ENCODE data around the gene TMEM170A.

The TMEM170A gene

DNA sequence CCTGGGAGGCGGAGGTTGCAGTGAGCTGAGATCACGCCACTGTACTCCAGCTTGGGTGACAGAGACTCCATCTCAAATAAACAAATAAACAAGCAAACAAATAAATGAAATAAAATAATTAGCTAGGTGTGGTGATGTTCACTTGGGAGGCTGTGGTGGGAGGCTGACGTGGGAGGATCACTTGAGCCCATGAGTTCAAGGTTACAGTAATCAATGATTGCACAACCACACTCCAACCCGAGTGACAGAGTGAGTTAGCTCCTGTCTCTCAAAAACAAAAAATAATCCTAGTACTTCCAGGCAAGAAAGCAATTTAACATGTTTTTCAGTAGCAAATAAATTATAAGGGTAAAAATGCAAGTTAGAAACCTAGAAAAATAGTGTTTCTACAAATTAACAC lies 57.5 kb downstream of the TMEM170A start:
- no peak overlapping the region for H3K27ac ChIP-seq
- DNase-seq (ENCODE audit: low spot score): no peak
- TF ChIP-seq, protein P1, sequence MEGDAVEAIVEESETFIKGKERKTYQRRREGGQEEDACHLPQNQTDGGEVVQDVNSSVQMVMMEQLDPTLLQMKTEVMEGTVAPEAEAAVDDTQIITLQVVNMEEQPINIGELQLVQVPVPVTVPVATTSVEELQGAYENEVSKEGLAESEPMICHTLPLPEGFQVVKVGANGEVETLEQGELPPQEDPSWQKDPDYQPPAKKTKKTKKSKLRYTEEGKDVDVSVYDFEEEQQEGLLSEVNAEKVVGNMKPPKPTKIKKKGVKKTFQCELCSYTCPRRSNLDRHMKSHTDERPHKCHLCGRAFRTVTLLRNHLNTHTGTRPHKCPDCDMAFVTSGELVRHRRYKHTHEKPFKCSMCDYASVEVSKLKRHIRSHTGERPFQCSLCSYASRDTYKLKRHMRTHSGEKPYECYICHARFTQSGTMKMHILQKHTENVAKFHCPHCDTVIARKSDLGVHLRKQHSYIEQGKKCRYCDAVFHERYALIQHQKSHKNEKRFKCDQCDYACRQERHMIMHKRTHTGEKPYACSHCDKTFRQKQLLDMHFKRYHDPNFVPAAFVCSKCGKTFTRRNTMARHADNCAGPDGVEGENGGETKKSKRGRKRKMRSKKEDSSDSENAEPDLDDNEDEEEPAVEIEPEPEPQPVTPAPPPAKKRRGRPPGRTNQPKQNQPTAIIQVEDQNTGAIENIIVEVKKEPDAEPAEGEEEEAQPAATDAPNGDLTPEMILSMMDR (IDR thresholded peaks at IDR 0.05): no peak
- H3K4me3 ChIP-seq: no peak overlapping the region

DNA sequence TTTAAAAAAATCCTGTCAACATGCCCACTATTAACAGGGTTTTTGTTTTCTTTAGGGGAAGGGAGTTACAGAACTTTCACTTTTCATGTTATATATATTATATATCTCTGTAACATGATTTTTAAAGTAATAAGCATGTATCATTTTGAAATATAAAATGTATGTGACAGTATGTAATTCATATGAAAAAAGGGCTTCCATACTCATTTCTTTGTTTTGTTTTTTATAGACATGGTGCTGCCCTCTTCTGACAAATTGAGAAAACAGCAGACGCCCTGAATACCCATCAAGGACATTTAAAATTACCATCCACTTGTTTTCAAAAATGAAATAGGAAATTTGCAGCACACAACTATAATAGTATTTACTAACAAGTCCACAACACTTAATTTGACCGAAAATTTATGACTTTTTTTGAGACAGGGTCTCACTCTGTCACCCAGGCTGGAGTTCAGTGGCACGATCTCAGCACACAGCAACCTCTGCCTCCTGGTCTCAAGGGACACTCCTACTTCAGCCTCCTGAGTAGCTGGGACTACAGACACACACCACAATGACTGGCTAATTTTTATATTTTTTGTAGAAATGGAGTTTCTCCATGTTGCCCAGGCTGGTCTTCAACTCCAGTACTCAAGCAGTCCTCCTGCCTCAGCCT lies 61.5 kb downstream of the TMEM170A start:
- TF ChIP-seq, protein P1 (IDR thresholded peaks at IDR 0.05): peak; percentile 43
- no peak for DNase-seq (ENCODE audit: low spot score)
- peak overlapping the region; percentile 33 to 88 for H3K27ac ChIP-seq

DNA sequence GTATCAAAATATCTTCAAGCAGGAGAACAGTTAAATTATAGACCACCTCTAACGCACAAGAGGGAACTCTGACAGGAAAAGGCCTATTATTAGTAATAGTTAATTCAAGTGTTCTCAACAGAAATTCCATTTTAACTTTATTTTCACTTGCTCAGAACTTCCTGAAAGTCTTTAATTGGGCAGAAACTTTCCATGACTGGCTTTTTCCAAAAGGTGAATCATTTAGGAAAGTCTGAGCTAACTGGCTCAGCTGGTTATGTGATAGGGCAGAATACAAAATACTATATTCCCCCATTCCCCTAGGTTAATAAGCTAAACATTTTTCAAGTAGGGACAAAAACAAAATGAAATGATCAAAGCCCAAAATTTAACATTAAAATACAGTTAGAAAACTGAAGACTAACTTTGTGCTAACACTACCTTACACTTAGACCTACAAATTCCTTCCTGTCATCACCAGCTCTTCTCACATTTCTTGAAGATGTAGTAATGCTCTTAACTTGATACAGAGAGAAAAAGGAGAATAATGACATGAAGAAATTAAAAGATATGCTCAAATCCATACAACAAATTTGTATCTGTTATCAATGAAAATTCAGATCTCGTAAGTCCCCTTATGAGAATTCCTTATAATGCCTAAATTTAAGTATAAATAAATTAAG lies 62.2 kb downstream of the TMEM170A start:
- TF ChIP-seq, protein P1 (IDR thresholded peaks at IDR 0.05): no peak
- Histone ChIP-seq H3K4me3 (no peak overlapping the region), H3K27ac (peak overlapping the region; percentile 79 to 88)
- DNase-seq (ENCODE audit: low spot score): no peak

More for the DNA sequence above, 61.5 kb downstream of the TMEM170A start:
- H3K4me3 ChIP-seq: no peak overlapping the region

DNA sequence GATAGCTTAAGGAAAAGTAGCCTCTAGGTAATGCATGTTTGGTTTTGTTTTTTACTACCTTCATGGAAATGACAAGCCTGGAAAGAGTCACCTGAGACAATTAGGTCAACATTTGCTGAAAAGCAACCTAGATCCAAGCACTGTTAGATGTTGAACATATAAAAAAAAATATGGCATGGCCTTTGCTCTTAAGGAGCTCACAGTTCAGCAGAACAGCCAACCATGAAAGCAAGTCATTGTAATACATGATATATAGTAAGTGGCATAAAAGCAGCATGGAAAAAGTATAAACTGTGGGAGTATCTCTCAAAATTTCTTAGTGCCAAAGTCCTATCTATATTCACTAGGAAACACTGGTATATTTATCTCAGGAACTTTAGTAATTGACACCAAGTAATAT lies 62.8 kb downstream of the TMEM170A start:
- peak overlapping the region; percentile 79 to 88 for H3K27ac ChIP-seq
- H3K4me3 ChIP-seq: no peak overlapping the region
- TF ChIP-seq, protein P1 (IDR thresholded peaks at IDR 0.05): no peak
- DNase-seq (ENCODE audit: low spot score): no peak

DNA sequence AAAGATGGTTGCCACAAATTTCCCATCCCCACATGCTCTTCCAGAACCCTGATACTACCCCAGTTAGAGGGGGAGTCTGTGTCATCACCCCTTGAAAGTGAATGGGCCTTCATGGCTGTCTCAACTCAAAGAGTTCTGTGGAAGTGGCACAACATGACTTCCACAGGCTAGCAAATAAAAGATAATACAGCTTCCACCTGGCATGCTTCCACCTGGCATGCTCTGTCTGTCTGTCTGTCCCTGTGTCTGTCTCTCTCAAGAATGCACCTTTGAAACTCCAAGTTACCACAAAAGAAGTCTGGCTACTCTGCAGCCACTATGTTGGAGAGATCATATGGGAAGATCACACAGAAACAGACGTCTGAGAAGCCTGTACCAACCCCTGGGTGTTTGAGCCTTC lies 66.2 kb downstream of the TMEM170A start:
- no peak overlapping the region for H3K4me3 ChIP-seq
- peak overlapping the region in 1 of 2 donors; percentile 35 for H3K27ac ChIP-seq
- TF ChIP-seq, protein P1 (IDR thresholded peaks at IDR 0.05): no peak
- DNase-seq (ENCODE audit: low spot score): no peak

DNA sequence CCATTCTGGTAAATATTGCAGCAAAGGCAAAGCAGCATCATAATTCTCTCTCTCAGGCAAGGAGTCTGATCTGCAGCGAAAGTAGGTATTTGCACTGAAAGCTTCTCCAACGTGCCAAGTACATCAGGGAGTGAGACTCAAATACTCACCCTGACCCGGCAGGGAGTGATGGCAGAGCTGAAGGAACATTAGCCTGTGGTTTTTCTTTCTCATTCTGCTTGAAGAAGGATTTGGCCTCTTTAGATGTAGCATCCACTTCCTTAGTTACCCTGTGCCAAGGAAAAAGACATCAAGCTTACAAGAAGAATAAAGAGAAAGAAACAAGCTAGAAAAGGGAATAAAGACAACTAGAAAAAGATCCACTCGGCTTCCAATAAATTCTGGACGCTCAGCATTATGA lies 69.5 kb downstream of the TMEM170A start:
- TF ChIP-seq, protein P1 (IDR thresholded peaks at IDR 0.05): no peak
- Histone ChIP-seq H3K4me3 (no peak overlapping the region), H3K27ac (peak overlapping the region in 1 of 2 donors; percentile 37)
- DNase-seq (ENCODE audit: low spot score): no peak

Measured in coronary artery (tissue), 2 donors.